CD4-positive, alpha-beta memory T cell (primary cell): ENCODE data around the gene ARMC9. TPM values are rescaled to one million over a fixed set of nuclear protein-coding genes. Genes with fewer than 3 reads are reported as not detected.

Experiments
- CTCF ChIA-PET: fragments of 350-600 bp; sonication (Branson Sonifier 250); formaldehyde crosslinking; loops from one replicate; lab custom pipeline; 2021; ENCODE audit warnings: inconsistent platforms; ENCODE audit not compliant: partially characterized antibody; lab: Charles Lee
- POLR2A ChIA-PET: fragments of 350-600 bp; sonication (Branson Sonifier 250); formaldehyde crosslinking; loops from one replicate; lab custom pipeline; 2021; ENCODE audit not compliant: partially characterized antibody; lab: Charles Lee
- DNase-seq, 5 donors: peaks; one replicate each; pipeline versions ENCODE4 v3.0.0 to v3.0.0-alpha.2; 2020 to 2022; ENCODE audit warnings: mixed read lengths in 1 of 5
- H3K27ac ChIP-seq: one replicate; pipeline ENCODE4 v1.7.0; 2013; ENCODE audit warnings: low read depth, low read length
- H3K27me3 ChIP-seq: 2 replicates; pipeline ENCODE4 v1.7.0; 2013; ENCODE audit warnings: mild to moderate bottlenecking, low read length, moderate library complexity; ENCODE audit not compliant: insufficient read depth
- H3K36me3 ChIP-seq: 2 replicates; pipeline ENCODE4 v1.7.0; 2013; ENCODE audit warnings: mild to moderate bottlenecking, low read length, moderate library complexity; ENCODE audit not compliant: insufficient read depth
- H3K4me1 ChIP-seq: 2 replicates; pipeline ENCODE4 v1.7.0; 2013; ENCODE audit warnings: mild to moderate bottlenecking, low read length, moderate library complexity; ENCODE audit not compliant: insufficient read depth
- H3K4me3 ChIP-seq, 2 donors: one replicate each; pipeline ENCODE4 v1.7.0; 2013; ENCODE audit warnings: low read length in 2 of 2, mild to moderate bottlenecking in 1 of 2
- H3K9me3 ChIP-seq, 2 donors: one replicate each; pipeline ENCODE4 v1.7.0; 2013; ENCODE audit warnings: low read length in 2 of 2, control low read depth in 1 of 2; ENCODE audit not compliant: control insufficient read depth in 1 of 2
- H3K27ac Mint-ChIP-seq, 7 donors: one replicate each; pipeline ENCODE4 v1.8.0; 2020 to 2021; ENCODE audit warnings: mixed read lengths in 7 of 7, mild to moderate bottlenecking in 6 of 7, inconsistent platforms in 3 of 7, moderate library complexity in 3 of 7
- H3K27me3 Mint-ChIP-seq, 2 donors: one replicate each; pipeline ENCODE4 v1.8.0; 2020 to 2021; ENCODE audit warnings: mixed read lengths in 2 of 2
- H3K36me3 Mint-ChIP-seq, 2 donors: one replicate each; pipeline ENCODE4 v1.8.0; 2020 to 2021; ENCODE audit warnings: mixed read lengths in 2 of 2, inconsistent platforms in 1 of 2, mild to moderate bottlenecking in 1 of 2
- H3K4me1 Mint-ChIP-seq, 4 donors: one replicate each; pipeline ENCODE4 v1.8.0; 2020 to 2021; ENCODE audit warnings: mixed read lengths in 4 of 4, mild to moderate bottlenecking in 1 of 4
- H3K4me3 Mint-ChIP-seq, 8 donors: one replicate each; pipeline ENCODE4 v1.8.0; 2020 to 2021; ENCODE audit warnings: mixed read lengths in 8 of 8, mild to moderate bottlenecking in 7 of 8, moderate library complexity in 6 of 8, inconsistent platforms in 3 of 8
- H3K9me3 Mint-ChIP-seq, 8 donors: one replicate each; pipeline ENCODE4 v1.8.0; 2020 to 2021; ENCODE audit warnings: mixed read lengths in 8 of 8, mild to moderate bottlenecking in 5 of 8, inconsistent platforms in 3 of 8, moderate library complexity in 1 of 8
- intact Hi-C: fragments of 100-400 bp; cut with micrococcal nuclease; formaldehyde crosslinking; loops from one replicate; pipeline ENCODE4 v1.15.1; 2023
- polyA plus RNA-seq, 2 donors: library from polyadenylated mRNA; unstranded; fragments of 300-500 nt; fragmentation: Illumina TruSeq; gene quantifications; one replicate each; pipeline ENCODE4 v1.2.3, GENCODE V29; 2021
- total RNA-seq, 2 experiments: library from RNA; stranded (reverse); gene quantifications; one replicate each; pipeline ENCODE4 v1.2.3, GENCODE V29; 2021

Gene ARMC9
- total and polyA plus RNA-seq, 4 experiments from 2014 or later, result 0.50 to 1.4 (median 1.1) TPM; not detected in 1

GRCh38 chr2:231235217-231235616 lies 36.8 kb downstream of the ARMC9 start:
- CTCF ChIA-PET, result no interaction called here
- H3K27me3 Mint-ChIP-seq, result peaks cover 0 to 2% of the 10 kb centered on the region in 2 donors

GRCh38 chr2:231238689-231239088 lies 40.3 kb downstream of the ARMC9 start:
- POLR2A ChIA-PET, result no interaction called here
- intact Hi-C loops, result no loop called here
- Mint-ChIP-seq H3K36me3 (no peaks in the 10 kb centered on the region), H3K4me1 (no peaks in the 10 kb centered on the region), H3K27me3 (peaks cover 0 to 2% of the 10 kb centered on the region in 2 donors), H3K4me3 (no peak overlapping the region), H3K27ac (no peak overlapping the region), H3K9me3 (no peaks in the 10 kb centered on the region)
- no peak for DNase-seq
- Histone ChIP-seq H3K9me3 (no peaks in the 10 kb centered on the region), H3K27me3 (no peaks in the 10 kb centered on the region), H3K36me3 (no peaks in the 10 kb centered on the region), H3K4me3 (no peak overlapping the region), H3K27ac (no peak overlapping the region), H3K4me1 (no peaks in the 10 kb centered on the region)
- CTCF ChIA-PET, result no interaction called here

More at GRCh38 chr2:231235217-231235616, 36.8 kb downstream of the ARMC9 start:
- Histone ChIP-seq H3K36me3 (no peaks in the 10 kb centered on the region), H3K27ac (no peak overlapping the region), H3K4me3 (no peak overlapping the region), H3K27me3 (no peaks in the 10 kb centered on the region), H3K9me3 (no peaks in the 10 kb centered on the region), H3K4me1 (no peaks in the 10 kb centered on the region)
- no peaks in the 10 kb centered on the region for H3K9me3 Mint-ChIP-seq
- H3K4me1 Mint-ChIP-seq, result no peaks in the 10 kb centered on the region
- no peak overlapping the region for H3K27ac Mint-ChIP-seq
- POLR2A ChIA-PET, result no interaction called here
- intact Hi-C loops, result no loop called here
- no peak overlapping the region for H3K4me3 Mint-ChIP-seq
- H3K36me3 Mint-ChIP-seq, result no peaks in the 10 kb centered on the region
- no peak for DNase-seq

GRCh38 chr2:231239751-231240150 lies 41.3 kb downstream of the ARMC9 start:
- CTCF ChIA-PET, result no interaction called here
- intact Hi-C loops, result no loop called here
- H3K9me3 Mint-ChIP-seq, result no peaks in the 10 kb centered on the region
- no peaks in the 10 kb centered on the region for H3K36me3 ChIP-seq
- H3K36me3 Mint-ChIP-seq, result no peaks in the 10 kb centered on the region
- POLR2A ChIA-PET, result no interaction called here
- H3K27me3 Mint-ChIP-seq, result peaks cover 0 to 2% of the 10 kb centered on the region in 2 donors
- H3K27me3 ChIP-seq, result no peaks in the 10 kb centered on the region
- H3K4me3 Mint-ChIP-seq, result no peak overlapping the region
- H3K27ac ChIP-seq, result no peak overlapping the region
- H3K27ac Mint-ChIP-seq, result no peak overlapping the region
- DNase-seq, result no peak
- H3K4me1 ChIP-seq, result no peaks in the 10 kb centered on the region
- no peaks in the 10 kb centered on the region for H3K4me1 Mint-ChIP-seq
- H3K4me3 ChIP-seq, result no peak overlapping the region
- H3K9me3 ChIP-seq, result no peaks in the 10 kb centered on the region

- CTCF ChIA-PET, result no interaction called here
These were observed 43.5 kb downstream of the ARMC9 start for GRCh38 chr2:231241755-231242507.

GRCh38 chr2:231243866-231244265 lies 45.4 kb downstream of the ARMC9 start:
- H3K27me3 Mint-ChIP-seq, result no peaks in the 10 kb centered on the region

More at GRCh38 chr2:231241755-231242507, 43.5 kb downstream of the ARMC9 start:
- intact Hi-C loops, result no loop called here
- H3K27ac ChIP-seq, result no peak overlapping the region
- Mint-ChIP-seq H3K4me3 (no peak overlapping the region), H3K27ac (no peak overlapping the region), H3K4me1 (no peaks in the 10 kb centered on the region), H3K36me3 (no peaks in the 10 kb centered on the region), H3K9me3 (no peaks in the 10 kb centered on the region), H3K27me3 (no peaks in the 10 kb centered on the region)
- H3K4me3 ChIP-seq, result no peak overlapping the region
- H3K9me3 ChIP-seq, result no peaks in the 10 kb centered on the region
- no peaks in the 10 kb centered on the region for H3K4me1 ChIP-seq
- no peaks in the 10 kb centered on the region for H3K36me3 ChIP-seq
- no peak for DNase-seq
- POLR2A ChIA-PET, result no interaction called here
- no peaks in the 10 kb centered on the region for H3K27me3 ChIP-seq

GRCh38 chr2:231244382-231245248 lies 46.2 kb downstream of the ARMC9 start:
- no peak overlapping the region for H3K27ac Mint-ChIP-seq
- H3K36me3 ChIP-seq, result no peaks in the 10 kb centered on the region
- no peak overlapping the region for H3K27ac ChIP-seq
- no peak overlapping the region for H3K4me3 Mint-ChIP-seq
- no peaks in the 10 kb centered on the region for H3K9me3 ChIP-seq
- no peaks in the 10 kb centered on the region for H3K9me3 Mint-ChIP-seq
- H3K36me3 Mint-ChIP-seq, result no peaks in the 10 kb centered on the region
- CTCF ChIA-PET, result interaction anchor here (3.4 kb wide), 1 partner anchor 207 kb away, joined by 13 read pairs; no protein-coding TSS in a partner anchor
- no peak for DNase-seq
- H3K4me3 ChIP-seq, result no peak overlapping the region
- intact Hi-C loops, result loop anchor here (5.0 kb wide), 1 partner anchor 208 kb away; no protein-coding TSS in a partner anchor
- H3K4me1 Mint-ChIP-seq, result no peaks in the 10 kb centered on the region
- no peaks in the 10 kb centered on the region for H3K4me1 ChIP-seq
- H3K27me3 ChIP-seq, result no peaks in the 10 kb centered on the region
- POLR2A ChIA-PET, result no interaction called here
- H3K27me3 Mint-ChIP-seq, result no peaks in the 10 kb centered on the region

More at GRCh38 chr2:231243866-231244265, 45.4 kb downstream of the ARMC9 start:
- H3K4me1 Mint-ChIP-seq, result no peaks in the 10 kb centered on the region
- H3K4me1 ChIP-seq, result no peaks in the 10 kb centered on the region
- H3K9me3 Mint-ChIP-seq, result no peaks in the 10 kb centered on the region
- H3K27me3 ChIP-seq, result no peaks in the 10 kb centered on the region
- DNase-seq, result no peak
- no peaks in the 10 kb centered on the region for H3K9me3 ChIP-seq
- H3K4me3 ChIP-seq, result no peak overlapping the region
- H3K27ac Mint-ChIP-seq, result no peak overlapping the region
- POLR2A ChIA-PET, result interaction anchor here (1.1 kb wide), 1 partner anchor 10 kb away, joined by 3 read pairs; no protein-coding TSS in a partner anchor
- H3K4me3 Mint-ChIP-seq, result no peak overlapping the region
- H3K36me3 Mint-ChIP-seq, result no peaks in the 10 kb centered on the region
- H3K27ac ChIP-seq, result no peak overlapping the region
- intact Hi-C loops, result no loop called here
- H3K36me3 ChIP-seq, result no peaks in the 10 kb centered on the region
- CTCF ChIA-PET, result interaction anchor here (1.1 to 3.4 kb wide), 3 partner anchors 9 to 208 kb away, joined by 3 to 13 read pairs (median 4); no protein-coding TSS in a partner anchor
